Esophagus muscularis mucosa (tissue), 3 donors: Measurements from ENCODE around the gene DESI1.

Experiments used
- POLR2A ChIP-seq: fragments of 450-650 bp; IDR thresholded peaks from one replicate; pipeline ENCODE4 v1.6.1; 2017; ENCODE audit warnings: antibody characterized with exemption, moderate library complexity, mild to moderate bottlenecking, low read depth
- POLR2AphosphoS5 ChIP-seq, 2 donors: sonication (generic); formaldehyde crosslinking; IDR thresholded peaks; one replicate each; pipeline ENCODE4 v1.6.1; 2017; ENCODE audit warnings: antibody characterized with exemption in 2 of 2
- TF ChIP-seq, protein P1 (sequence below), 3 experiments: fragments of 200-600 bp in 2 of 3; fragments of 450-650 bp in 1 of 3; sonication (generic) in 2 of 3; IDR thresholded peaks; one replicate each; pipeline ENCODE4 v1.5.1; 2017 to 2019; ENCODE audit warnings: antibody characterized with exemption in 3 of 3, mild to moderate bottlenecking in 2 of 3, moderate library complexity in 1 of 3

DNA sequence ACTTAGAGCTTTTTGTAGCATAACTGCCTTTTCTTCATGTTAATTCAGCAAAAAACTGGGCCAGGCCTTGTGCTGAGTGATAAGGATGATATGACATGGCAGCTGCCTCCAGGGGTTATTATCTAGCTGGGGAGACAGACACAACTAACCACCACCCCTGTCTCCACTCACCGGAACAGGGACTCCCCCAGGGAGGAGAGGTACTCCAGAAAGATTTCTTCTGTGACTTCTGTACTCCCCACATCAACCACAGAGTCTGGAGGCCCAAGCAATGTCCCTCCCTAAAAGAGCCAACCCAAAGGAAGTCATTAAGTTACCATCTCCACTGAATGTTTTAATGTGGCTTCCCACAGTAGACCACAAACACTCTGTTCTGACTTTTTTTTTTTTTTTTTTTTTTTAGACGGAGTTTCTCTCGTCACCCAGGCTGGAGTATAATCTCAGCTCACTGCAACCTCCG lies 16.9 kb downstream of the DESI1 start:
- TF ChIP-seq, protein P1, sequence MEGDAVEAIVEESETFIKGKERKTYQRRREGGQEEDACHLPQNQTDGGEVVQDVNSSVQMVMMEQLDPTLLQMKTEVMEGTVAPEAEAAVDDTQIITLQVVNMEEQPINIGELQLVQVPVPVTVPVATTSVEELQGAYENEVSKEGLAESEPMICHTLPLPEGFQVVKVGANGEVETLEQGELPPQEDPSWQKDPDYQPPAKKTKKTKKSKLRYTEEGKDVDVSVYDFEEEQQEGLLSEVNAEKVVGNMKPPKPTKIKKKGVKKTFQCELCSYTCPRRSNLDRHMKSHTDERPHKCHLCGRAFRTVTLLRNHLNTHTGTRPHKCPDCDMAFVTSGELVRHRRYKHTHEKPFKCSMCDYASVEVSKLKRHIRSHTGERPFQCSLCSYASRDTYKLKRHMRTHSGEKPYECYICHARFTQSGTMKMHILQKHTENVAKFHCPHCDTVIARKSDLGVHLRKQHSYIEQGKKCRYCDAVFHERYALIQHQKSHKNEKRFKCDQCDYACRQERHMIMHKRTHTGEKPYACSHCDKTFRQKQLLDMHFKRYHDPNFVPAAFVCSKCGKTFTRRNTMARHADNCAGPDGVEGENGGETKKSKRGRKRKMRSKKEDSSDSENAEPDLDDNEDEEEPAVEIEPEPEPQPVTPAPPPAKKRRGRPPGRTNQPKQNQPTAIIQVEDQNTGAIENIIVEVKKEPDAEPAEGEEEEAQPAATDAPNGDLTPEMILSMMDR (IDR thresholded peaks at IDR 0.05) = no peak
- TF ChIP-seq POLR2AphosphoS5 (IDR thresholded peaks at IDR 0.05) = no peak
- no peak for TF ChIP-seq POLR2A
